Activated naive CD8-positive, alpha-beta T cell treated with anti-CD3 and anti-CD28 coated beads, Interleukin-2, amount 10 ng/mL, durations not matched to agents 7 days and 5 days (primary cell): ENCODE data around the gene TTPAL. TPM values are rescaled to one million over a fixed set of nuclear protein-coding genes. Genes with fewer than 3 reads are reported as not detected.

Experiments
- ATAC-seq: fragments of 150-1000 bp; cut with Tn5 transposase; one replicate; pipeline ENCODE4 v1.10.0; 2021; ENCODE audit warnings: low read depth, moderate library complexity
- POLR2A ChIA-PET: fragments of 350-600 bp; sonication (Branson Sonifier 250); formaldehyde crosslinking; loops from one replicate; lab custom pipeline; 2021; ENCODE audit warnings: antibody characterized with exemption; lab: Charles Lee
- DNase-seq: peaks from one replicate; pipeline ENCODE4 v3.0.0; 2021
- H3K27ac Mint-ChIP-seq: one replicate; pipeline ENCODE4 v1.8.0; 2022; ENCODE audit warnings: mild to moderate bottlenecking, mixed read lengths
- H3K27me3 Mint-ChIP-seq: one replicate; pipeline ENCODE4 v1.8.0; 2022; ENCODE audit warnings: mild to moderate bottlenecking, moderate library complexity, mixed read lengths
- H3K36me3 Mint-ChIP-seq: one replicate; pipeline ENCODE4 v1.8.0; 2021; ENCODE audit warnings: mild to moderate bottlenecking, mixed read lengths
- H3K4me1 Mint-ChIP-seq: one replicate; pipeline ENCODE4 v1.8.0; 2021; ENCODE audit warnings: mixed read lengths
- H3K4me3 Mint-ChIP-seq: one replicate; pipeline ENCODE4 v1.8.0; 2022; ENCODE audit warnings: mild to moderate bottlenecking, moderate library complexity, mixed read lengths
- H3K9me3 Mint-ChIP-seq: one replicate; pipeline ENCODE4 v1.8.0; 2021; ENCODE audit warnings: mixed read lengths
- total RNA-seq, 2 experiments: library from RNA; stranded (reverse); gene quantifications; one replicate each; pipeline ENCODE4 v1.2.3, GENCODE V29; 2021

Gene TTPAL
- total RNA-seq, 2 experiments from 2014 or later: 16.4 to 16.9 TPM

DNA sequence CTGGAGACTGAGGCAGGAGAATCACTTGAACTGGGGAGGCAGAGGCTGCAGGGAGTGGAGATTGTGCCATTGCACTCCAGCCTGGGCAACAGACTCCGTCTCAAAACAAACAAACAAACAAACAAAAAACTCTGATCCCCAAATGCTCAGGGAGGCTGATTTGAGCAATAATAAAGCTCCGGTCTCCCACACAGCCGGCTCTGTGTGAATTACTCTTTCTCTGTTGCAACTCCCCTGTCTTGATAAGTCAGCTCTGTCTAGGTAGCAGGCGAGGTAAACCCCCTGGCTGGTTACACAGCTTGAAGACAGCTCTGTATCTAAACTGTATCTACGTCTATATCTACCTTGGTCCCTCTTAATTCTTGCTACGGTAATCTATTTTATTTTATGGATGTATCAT, 52.6 kb downstream of the TTPAL start:
- Mint-ChIP-seq H3K36me3 (no peaks in the 10 kb centered on the region), H3K4me3 (no peak overlapping the region), H3K27ac (no peak overlapping the region), H3K9me3 (no peaks in the 10 kb centered on the region), H3K4me1 (peaks cover 4% of the 10 kb centered on the region), H3K27me3 (no peaks in the 10 kb centered on the region)
- POLR2A ChIA-PET: no interaction called here
- ATAC-seq: no peak
- DNase-seq: no peak

DNA sequence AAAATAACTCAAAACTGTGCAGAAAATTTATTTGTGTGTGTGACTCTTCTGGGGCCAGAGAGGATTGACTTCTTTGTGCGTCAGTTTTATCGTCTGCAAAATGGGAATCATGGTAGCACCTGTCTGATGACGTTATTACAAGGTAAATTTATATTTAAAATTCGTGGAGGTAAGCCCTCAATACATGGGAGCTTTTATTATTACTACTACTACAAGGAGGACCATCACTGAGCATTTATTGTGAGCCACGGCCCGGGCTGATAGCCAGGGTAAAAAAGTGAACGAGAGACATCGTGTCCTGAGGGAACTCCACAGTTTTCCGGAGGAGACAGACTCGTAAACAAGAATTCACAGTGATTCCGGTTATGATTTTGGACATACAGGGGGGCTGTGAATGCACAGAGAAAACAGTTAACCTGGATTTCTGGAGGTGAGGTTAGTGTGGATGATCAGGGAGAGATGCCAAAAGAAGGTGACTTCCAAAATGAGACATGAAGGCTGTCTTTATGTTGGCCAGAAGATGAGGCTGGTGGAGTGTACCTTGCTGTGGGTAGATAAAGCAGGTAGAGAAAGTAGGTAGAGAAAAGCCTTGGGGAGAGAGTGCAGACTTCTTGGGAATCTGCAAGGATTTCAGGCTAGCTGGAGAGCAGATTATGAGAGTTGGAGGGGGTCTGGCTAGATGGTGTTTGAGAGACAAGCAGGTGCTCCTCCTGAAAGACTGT, 56.7 kb downstream of the TTPAL start:
- DNase-seq (no peak), ATAC-seq (peak; percentile 17)
- Mint-ChIP-seq H3K9me3 (no peaks in the 10 kb centered on the region), H3K4me3 (no peak overlapping the region), H3K36me3 (no peaks in the 10 kb centered on the region), H3K27ac (no peak overlapping the region), H3K27me3 (no peaks in the 10 kb centered on the region), H3K4me1 (peaks cover 6% of the 10 kb centered on the region)
- POLR2A ChIA-PET: no interaction called here

DNA sequence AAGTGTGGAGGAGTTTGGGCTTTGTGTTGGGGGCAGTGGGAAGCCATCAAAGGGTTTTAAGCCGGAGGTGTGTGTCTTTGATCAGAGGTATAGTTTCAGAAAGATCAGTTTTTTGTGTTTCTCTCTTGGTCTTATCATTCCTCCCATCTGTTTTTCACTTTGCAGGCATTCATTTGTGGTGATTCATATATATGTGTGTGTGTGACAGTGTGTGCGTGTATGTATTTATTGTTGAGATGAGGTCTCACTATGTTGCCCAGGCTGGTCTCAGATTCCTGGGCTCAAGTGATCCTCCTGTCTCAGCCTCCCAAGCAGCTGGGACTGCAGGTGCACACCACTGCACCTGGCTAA, 57.3 kb downstream of the TTPAL start:
- Mint-ChIP-seq H3K4me1 (peaks cover 6% of the 10 kb centered on the region), H3K4me3 (no peak overlapping the region), H3K36me3 (no peaks in the 10 kb centered on the region), H3K27ac (no peak overlapping the region), H3K27me3 (no peaks in the 10 kb centered on the region), H3K9me3 (no peaks in the 10 kb centered on the region)
- DNase-seq (no peak), ATAC-seq (peak; percentile 27)
- POLR2A ChIA-PET: no interaction called here

DNA sequence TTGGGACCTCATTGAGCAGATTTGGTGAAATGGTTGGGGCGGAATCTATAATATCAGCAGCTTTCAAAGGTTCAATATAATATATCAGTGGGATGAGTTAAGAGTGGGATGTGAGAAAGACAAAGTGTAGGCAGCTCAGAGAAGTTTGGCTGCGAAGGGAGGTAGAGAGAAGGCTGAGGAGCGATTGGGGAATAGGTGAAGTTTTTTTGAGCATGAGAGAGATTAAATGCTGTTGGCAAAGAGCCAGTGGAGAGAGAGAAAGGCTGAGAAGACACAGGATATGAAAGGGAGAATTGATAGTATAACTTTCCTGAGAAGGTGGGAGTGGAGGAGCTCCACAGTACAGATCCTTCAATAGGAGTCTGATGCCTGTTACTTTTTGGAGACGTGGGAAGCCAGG, 58.3 kb downstream of the TTPAL start:
- H3K9me3 Mint-ChIP-seq: no peaks in the 10 kb centered on the region
- H3K36me3 Mint-ChIP-seq: no peaks in the 10 kb centered on the region
- POLR2A ChIA-PET: no interaction called here
- H3K27me3 Mint-ChIP-seq: peaks cover 2% of the 10 kb centered on the region
- no peak overlapping the region for H3K4me3 Mint-ChIP-seq
- DNase-seq (no peak), ATAC-seq (no peak)
- H3K4me1 Mint-ChIP-seq: peaks cover 7% of the 10 kb centered on the region
- H3K27ac Mint-ChIP-seq: no peak overlapping the region

DNA sequence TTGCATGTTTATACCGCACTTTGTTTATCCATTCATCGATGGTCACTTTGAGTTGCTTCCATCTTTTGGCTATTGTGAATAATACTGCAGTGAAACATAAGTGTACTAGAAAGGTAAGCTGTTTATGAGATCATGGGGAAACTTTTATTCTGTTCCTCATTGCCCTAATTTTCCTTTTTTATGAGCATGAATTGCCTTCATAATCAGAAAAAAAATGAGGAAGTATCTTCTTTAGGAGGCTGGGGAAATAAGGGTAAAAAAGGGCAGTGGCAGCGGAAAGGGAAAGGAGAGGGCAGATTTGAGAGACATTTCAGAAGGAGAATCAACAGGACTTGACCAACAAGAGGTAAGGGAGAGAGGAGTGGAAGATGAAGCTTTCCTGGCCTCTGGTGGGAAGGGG, 60.5 kb downstream of the TTPAL start:
- H3K27ac Mint-ChIP-seq: no peak overlapping the region
- H3K36me3 Mint-ChIP-seq: no peaks in the 10 kb centered on the region
- H3K4me1 Mint-ChIP-seq: peaks cover 7% of the 10 kb centered on the region
- DNase-seq: no peak
- no peak for ATAC-seq
- H3K9me3 Mint-ChIP-seq: no peaks in the 10 kb centered on the region
- peaks cover 2% of the 10 kb centered on the region for H3K27me3 Mint-ChIP-seq
- H3K4me3 Mint-ChIP-seq: no peak overlapping the region
- POLR2A ChIA-PET: no interaction called here

DNA sequence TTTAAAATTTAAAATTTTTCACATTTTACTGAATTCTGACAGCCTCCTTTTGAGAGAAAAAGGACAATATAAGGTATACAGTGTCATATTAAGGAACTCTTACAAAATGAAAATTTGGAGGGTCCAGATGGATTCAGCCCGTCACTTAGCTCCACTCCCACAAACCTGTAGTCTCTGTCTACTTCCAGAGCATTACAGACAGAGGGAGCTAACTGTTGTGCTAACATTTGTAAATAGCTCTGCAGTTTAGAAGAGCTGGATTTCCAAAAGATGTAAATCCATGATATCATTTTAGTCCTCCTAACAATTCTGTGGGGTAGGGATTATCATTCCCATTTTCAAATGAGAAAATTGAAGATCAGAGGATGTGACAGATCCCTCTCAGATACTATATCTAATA, 62.3 kb downstream of the TTPAL start:
- no peaks in the 10 kb centered on the region for H3K36me3 Mint-ChIP-seq
- no peak overlapping the region for H3K4me3 Mint-ChIP-seq
- no peaks in the 10 kb centered on the region for H3K9me3 Mint-ChIP-seq
- peaks cover 2% of the 10 kb centered on the region for H3K27me3 Mint-ChIP-seq
- H3K27ac Mint-ChIP-seq: no peak overlapping the region
- POLR2A ChIA-PET: no interaction called here
- peaks cover 5% of the 10 kb centered on the region for H3K4me1 Mint-ChIP-seq
- no peak for DNase-seq
- no peak for ATAC-seq

DNA sequence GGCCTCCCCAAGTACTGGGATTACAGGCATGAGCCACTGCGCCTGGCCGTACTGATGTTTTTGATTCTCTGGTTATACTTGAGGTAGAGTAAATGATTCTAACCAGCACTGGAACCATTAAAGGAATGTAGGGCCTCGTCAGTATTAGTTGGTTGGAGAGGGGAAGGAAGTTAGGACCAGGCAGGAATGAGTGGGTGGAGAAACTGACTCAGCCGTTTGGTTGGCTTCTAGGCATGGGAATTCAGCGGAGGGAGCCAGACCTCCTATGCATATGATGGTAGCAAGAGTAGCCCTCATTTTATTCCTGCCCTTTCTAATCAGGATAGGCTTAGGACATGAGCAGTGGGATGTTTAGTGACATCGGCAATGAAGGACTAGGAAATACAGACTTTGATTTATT, 65.2 kb downstream of the TTPAL start:
- POLR2A ChIA-PET: interaction anchor here (0.7 kb wide), 1 partner anchor 57 kb away, joined by 3 read pairs; no protein-coding TSS in a partner anchor
- Mint-ChIP-seq H3K27ac (no peak overlapping the region), H3K4me3 (no peak overlapping the region), H3K4me1 (peaks cover 5% of the 10 kb centered on the region), H3K36me3 (no peaks in the 10 kb centered on the region), H3K27me3 (peaks cover 2% of the 10 kb centered on the region), H3K9me3 (no peaks in the 10 kb centered on the region)
- ATAC-seq (no peak), DNase-seq (no peak)

DNA sequence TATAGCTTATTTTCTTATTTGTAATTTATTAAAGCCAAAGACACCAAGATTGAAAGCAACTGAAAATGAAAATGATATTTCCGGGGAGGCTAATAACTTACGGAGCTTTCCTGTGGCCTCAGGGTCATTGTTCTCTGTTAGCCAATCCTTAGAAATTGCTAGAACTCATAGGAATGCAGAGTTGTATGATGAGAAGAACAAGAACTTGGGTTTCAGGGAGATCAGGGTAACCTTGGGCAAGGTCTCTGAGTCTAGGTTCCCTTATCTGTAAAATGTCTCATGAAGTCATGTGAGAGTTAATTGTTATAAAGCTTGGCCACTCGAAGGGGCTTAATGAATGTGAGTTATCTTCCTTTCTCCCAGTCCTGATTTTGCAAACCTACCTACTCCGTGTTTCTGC, 66.3 kb downstream of the TTPAL start:
- DNase-seq: no peak
- Mint-ChIP-seq H3K9me3 (no peaks in the 10 kb centered on the region), H3K27me3 (peaks cover 2% of the 10 kb centered on the region)

DNA sequence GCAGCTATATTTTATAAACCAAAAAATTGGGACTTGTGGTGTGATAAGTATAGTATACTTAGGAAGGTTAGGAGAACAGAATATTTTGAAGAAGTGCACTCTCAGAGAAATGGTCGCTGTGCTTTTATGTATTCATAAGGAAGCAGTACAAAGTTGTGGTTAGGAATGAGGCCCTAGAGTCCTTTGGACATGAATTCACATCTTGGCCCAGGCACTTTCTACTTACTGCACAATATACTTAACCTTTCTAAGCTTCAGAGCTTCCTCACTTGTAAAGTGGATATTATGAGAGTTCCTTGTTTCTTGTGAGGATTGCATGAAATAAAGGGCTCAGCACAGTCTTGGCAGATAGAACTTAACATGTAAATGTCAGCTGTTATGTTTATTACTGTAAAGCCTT, 67.2 kb downstream of the TTPAL start:
- Mint-ChIP-seq H3K4me1 (peaks cover 1% of the 10 kb centered on the region), H3K27me3 (peaks cover 5% of the 10 kb centered on the region), H3K4me3 (no peak overlapping the region), H3K9me3 (no peaks in the 10 kb centered on the region), H3K27ac (no peak overlapping the region), H3K36me3 (no peaks in the 10 kb centered on the region)
- DNase-seq (no peak), ATAC-seq (no peak)
- POLR2A ChIA-PET: no interaction called here

More for the DNA sequence above, 66.3 kb downstream of the TTPAL start:
- Mint-ChIP-seq H3K36me3 (no peaks in the 10 kb centered on the region), H3K27ac (no peak overlapping the region), H3K4me1 (peaks cover 1% of the 10 kb centered on the region), H3K4me3 (no peak overlapping the region)
- POLR2A ChIA-PET: no interaction called here
- no peak for ATAC-seq

DNA sequence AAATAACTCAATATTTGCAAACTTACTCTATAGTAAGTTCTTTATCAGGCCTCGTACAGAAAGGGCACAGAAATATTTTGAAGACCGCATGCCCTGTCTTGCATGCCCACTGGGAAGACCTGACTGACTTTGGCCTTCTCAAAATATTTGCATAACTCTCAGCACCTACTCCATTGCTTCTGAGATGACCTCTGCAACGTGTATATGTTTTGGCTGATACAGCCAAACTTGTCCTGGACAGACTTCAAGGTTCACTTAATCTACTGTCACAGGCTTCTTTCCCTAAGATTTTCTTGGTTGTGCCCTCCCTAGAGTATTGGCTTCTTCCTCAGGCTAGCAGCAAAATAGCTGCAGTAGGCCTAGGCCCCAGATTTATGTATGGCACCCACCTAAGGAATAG, 67.7 kb downstream of the TTPAL start:
- POLR2A ChIA-PET: no interaction called here
- DNase-seq: no peak
- peaks cover 1% of the 10 kb centered on the region for H3K4me1 Mint-ChIP-seq

More for the DNA sequence above, 67.7 kb downstream of the TTPAL start:
- H3K36me3 Mint-ChIP-seq: no peaks in the 10 kb centered on the region
- peaks cover 5% of the 10 kb centered on the region for H3K27me3 Mint-ChIP-seq
- no peaks in the 10 kb centered on the region for H3K9me3 Mint-ChIP-seq
- no peak overlapping the region for H3K27ac Mint-ChIP-seq
- H3K4me3 Mint-ChIP-seq: no peak overlapping the region
- no peak for ATAC-seq

Other genes with a start within 250 kb of the TTPAL start
- gene GDAP1L1, start 228.6 kb upstream of the TTPAL start, total RNA-seq: not detected
- 1 to 10 TPM; 4.2 to 4.5 TPM for gene FITM2, start 164.7 kb upstream of the TTPAL start, total RNA-seq
- not detected for gene R3HDML, start 138.8 kb upstream of the TTPAL start, total RNA-seq
- not detected for gene HNF4A, start 120.2 kb upstream of the TTPAL start, total RNA-seq
- 10 to 100 TPM; 71.5 to 72.7 TPM for gene SERINC3, start 46.2 kb downstream of the TTPAL start, total RNA-seq
- gene PKIG, start 106.7 kb downstream of the TTPAL start, total RNA-seq: 1 to 10 TPM; 2.5 to 3.1 TPM
- gene ADA, start 175.8 kb downstream of the TTPAL start, total RNA-seq: 10 to 100 TPM; 90.4 to 98.8 TPM
- gene CCN5, start 239.5 kb downstream of the TTPAL start, total RNA-seq: not detected